BLaER1 (cell line): Measurements from ENCODE around the gene MSMB.
"Not testable (repeated sequence)": the region's sequence is repeated elsewhere in the genome, so short reads cannot be mapped to it uniquely, and the experiment has no call there.

ENCODE experiments used
- H3K27ac ChIP-seq: shearing (Covaris generic); formaldehyde crosslinking; 2 replicates; pipeline ENCODE4 v1.8.1; 2022
- H3K27me3 ChIP-seq: shearing (Covaris generic); formaldehyde crosslinking; 2 replicates; pipeline ENCODE4 v1.8.1; 2022
- H3K36me3 ChIP-seq: shearing (Covaris generic); formaldehyde crosslinking; 2 replicates; pipeline ENCODE4 v1.8.1; 2022
- H3K4me1 ChIP-seq: shearing (Covaris generic); formaldehyde crosslinking; 2 replicates; pipeline ENCODE4 v1.8.1; 2022
- H3K4me2 ChIP-seq: shearing (Covaris generic); formaldehyde crosslinking; 2 replicates; pipeline ENCODE4 v1.8.1; 2022
- H3K4me3 ChIP-seq: shearing (Covaris generic); formaldehyde crosslinking; 2 replicates; pipeline ENCODE4 v1.8.1; 2022
- H3K9ac ChIP-seq: shearing (Covaris generic); formaldehyde crosslinking; 2 replicates; pipeline ENCODE4 v1.8.1; 2022
- H3K9me3 ChIP-seq: shearing (Covaris generic); formaldehyde crosslinking; 2 replicates; pipeline ENCODE4 v1.8.1; 2022
- H4K20me1 ChIP-seq: shearing (Covaris generic); formaldehyde crosslinking; 2 replicates; pipeline ENCODE4 v1.8.1; 2022
- Cebpa-rat ChIP-seq: shearing (Covaris generic); IDR thresholded peaks from 2 replicates; pipeline ENCODE4 v1.8.1; 2022

The MSMB gene

GRCh38 chr10:46052791-46053375 is 6.8 kb upstream of the MSMB start:
- H3K9ac ChIP-seq, result no peak overlapping the region
- H4K20me1 ChIP-seq, result no peaks in the 10 kb centered on the region
- H3K4me2 ChIP-seq, result no peak overlapping the region
- no peaks in the 10 kb centered on the region for H3K27me3 ChIP-seq
- no peak overlapping the region for H3K4me3 ChIP-seq
- H3K27ac ChIP-seq, result no peak overlapping the region
- H3K4me1 ChIP-seq, result peaks cover 4% of the 10 kb centered on the region; the same call in 1 of the 2 replicates
- no peaks in the 10 kb centered on the region for H3K36me3 ChIP-seq
- peaks cover 7% of the 10 kb centered on the region; the same call in 1 of the 2 replicates for H3K9me3 ChIP-seq
- no peak for TF ChIP-seq Cebpa-rat

GRCh38 chr10:46052057-46052790 is 6.2 kb upstream of the MSMB start:
- H4K20me1 ChIP-seq, result no peaks in the 10 kb centered on the region
- no peaks in the 10 kb centered on the region for H3K36me3 ChIP-seq
- H3K27ac ChIP-seq, result no peak overlapping the region
- no peaks in the 10 kb centered on the region for H3K27me3 ChIP-seq
- H3K4me1 ChIP-seq, result peaks cover 4% of the 10 kb centered on the region; the same call in 1 of the 2 replicates
- H3K9me3 ChIP-seq, result peaks cover 7% of the 10 kb centered on the region; the same call in 1 of the 2 replicates
- H3K4me3 ChIP-seq, result no peak overlapping the region
- no peak overlapping the region for H3K9ac ChIP-seq
- no peak overlapping the region for H3K4me2 ChIP-seq
- no peak for TF ChIP-seq Cebpa-rat

GRCh38 chr10:46050941-46051623 is 5.0 kb upstream of the MSMB start:
- Histone ChIP-seq H3K27me3 (no peaks in the 10 kb centered on the region), H3K9ac (no peak overlapping the region), H3K4me2 (no peak overlapping the region), H3K4me1 (peaks cover 4% of the 10 kb centered on the region; the same call in 1 of the 2 replicates), H3K4me3 (no peak overlapping the region), H3K27ac (no peak overlapping the region), H4K20me1 (no peaks in the 10 kb centered on the region), H3K9me3 (no peaks in the 10 kb centered on the region), H3K36me3 (no peaks in the 10 kb centered on the region)
- TF ChIP-seq Cebpa-rat, result no peak

- not testable (repeated sequence) for H3K9ac ChIP-seq, H4K20me1 ChIP-seq
These were observed 3.4 kb upstream of the MSMB start for GRCh38 chr10:46049497-46049831.

GRCh38 chr10:46048152-46048551 is 2.1 kb upstream of the MSMB start:
- Histone ChIP-seq H3K9me3 (no peaks in the 10 kb centered on the region), H3K36me3 (no peaks in the 10 kb centered on the region), H4K20me1 (no peaks in the 10 kb centered on the region), H3K27ac (no peak overlapping the region), H3K9ac (no peak overlapping the region), H3K4me3 (no peak overlapping the region), H3K4me2 (no peak overlapping the region), H3K4me1 (0 out of 2 replicates have a peak, but pooled peaks cover 4% of the 10 kb centered on the region), H3K27me3 (no peaks in the 10 kb centered on the region)
- TF ChIP-seq Cebpa-rat, result no peak

More at GRCh38 chr10:46049497-46049831, 3.4 kb upstream of the MSMB start:
- not testable (repeated sequence) for H3K27me3 ChIP-seq, H3K4me2 ChIP-seq, H3K36me3 ChIP-seq, H3K27ac ChIP-seq, H3K4me1 ChIP-seq, H3K4me3 ChIP-seq, H3K9me3 ChIP-seq

- Histone ChIP-seq H3K27me3 (no peaks in the 10 kb centered on the region), H4K20me1 (no peaks in the 10 kb centered on the region), H3K4me2 (no peak overlapping the region), H3K27ac (no peak overlapping the region), H3K4me1 (no peaks in the 10 kb centered on the region), H3K9ac (no peak overlapping the region), H3K36me3 (no peaks in the 10 kb centered on the region), H3K9me3 (no peaks in the 10 kb centered on the region), H3K4me3 (no peak overlapping the region)
- no peak for TF ChIP-seq Cebpa-rat
These were observed 3.5 kb downstream of the MSMB start for GRCh38 chr10:46042527-46042926.

GRCh38 chr10:46040004-46040403 is 6.1 kb downstream of the MSMB start:
- Histone ChIP-seq H4K20me1 (no peaks in the 10 kb centered on the region), H3K9me3 (no peaks in the 10 kb centered on the region), H3K9ac (no peak overlapping the region), H3K4me1 (no peaks in the 10 kb centered on the region), H3K27me3 (no peaks in the 10 kb centered on the region), H3K4me2 (no peak overlapping the region), H3K4me3 (no peak overlapping the region), H3K27ac (no peak overlapping the region), H3K36me3 (no peaks in the 10 kb centered on the region)
- TF ChIP-seq Cebpa-rat, result no peak

- Histone ChIP-seq H3K36me3 (no peaks in the 10 kb centered on the region), H3K9ac (no peak overlapping the region), H3K27ac (no peak overlapping the region), H3K4me1 (no peaks in the 10 kb centered on the region; the same call in 1 of the 2 replicates), H4K20me1 (no peaks in the 10 kb centered on the region), H3K4me2 (no peak overlapping the region), H3K4me3 (no peak overlapping the region), H3K9me3 (no peaks in the 10 kb centered on the region), H3K27me3 (no peaks in the 10 kb centered on the region)
- no peak for TF ChIP-seq Cebpa-rat
These were observed 8.8 kb downstream of the MSMB start for GRCh38 chr10:46037107-46037825.

- Histone ChIP-seq H3K36me3 (no peaks in the 10 kb centered on the region), H3K4me3 (no peak overlapping the region), H3K4me2 (no peak overlapping the region), H3K9ac (no peak overlapping the region), H3K9me3 (no peaks in the 10 kb centered on the region), H4K20me1 (no peaks in the 10 kb centered on the region), H3K4me1 (peaks cover 7% of the 10 kb centered on the region; the same call in 1 of the 2 replicates), H3K27me3 (no peaks in the 10 kb centered on the region), H3K27ac (no peak overlapping the region)
- TF ChIP-seq Cebpa-rat, result no peak
These were observed 9.9 kb downstream of the MSMB start for GRCh38 chr10:46035923-46036849.
